Measurements from ENCODE around the gene KRT78.

Gene KRT78

DNA sequence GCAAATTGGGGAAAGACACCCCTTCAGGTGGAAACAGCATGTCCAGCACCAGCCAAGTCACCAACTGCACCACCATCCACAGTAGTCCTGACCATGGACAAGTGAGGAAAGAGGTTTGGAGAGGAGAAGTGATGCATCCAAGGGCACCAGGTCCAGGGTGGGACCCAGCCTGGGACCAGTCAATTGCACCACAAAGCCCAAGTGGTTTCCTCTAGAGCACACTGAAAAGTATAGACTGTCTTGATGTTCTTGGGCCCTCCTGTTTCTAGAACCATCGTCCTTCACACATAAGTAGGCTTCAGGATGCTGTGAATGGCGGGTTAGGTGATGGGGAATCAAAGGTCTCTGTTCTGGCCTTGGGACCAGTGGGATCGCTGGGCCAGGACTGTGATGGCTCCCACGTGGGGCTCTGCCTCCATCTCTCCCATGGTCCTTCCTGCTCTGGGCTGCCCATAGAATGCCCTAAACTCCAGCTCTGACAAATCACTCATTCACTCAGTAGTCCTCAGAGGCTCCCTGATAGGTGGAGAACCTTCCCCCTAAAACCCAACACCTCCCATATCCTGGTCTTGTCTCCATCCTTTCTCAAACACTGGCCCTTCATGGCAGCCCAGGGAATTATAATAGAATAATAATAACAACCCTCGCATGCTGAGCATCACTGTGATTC is 23.9 kb downstream of the KRT78 start:
- no peak for DNase-seq (ENCODE audit: low read depth, low spot score)

DNA sequence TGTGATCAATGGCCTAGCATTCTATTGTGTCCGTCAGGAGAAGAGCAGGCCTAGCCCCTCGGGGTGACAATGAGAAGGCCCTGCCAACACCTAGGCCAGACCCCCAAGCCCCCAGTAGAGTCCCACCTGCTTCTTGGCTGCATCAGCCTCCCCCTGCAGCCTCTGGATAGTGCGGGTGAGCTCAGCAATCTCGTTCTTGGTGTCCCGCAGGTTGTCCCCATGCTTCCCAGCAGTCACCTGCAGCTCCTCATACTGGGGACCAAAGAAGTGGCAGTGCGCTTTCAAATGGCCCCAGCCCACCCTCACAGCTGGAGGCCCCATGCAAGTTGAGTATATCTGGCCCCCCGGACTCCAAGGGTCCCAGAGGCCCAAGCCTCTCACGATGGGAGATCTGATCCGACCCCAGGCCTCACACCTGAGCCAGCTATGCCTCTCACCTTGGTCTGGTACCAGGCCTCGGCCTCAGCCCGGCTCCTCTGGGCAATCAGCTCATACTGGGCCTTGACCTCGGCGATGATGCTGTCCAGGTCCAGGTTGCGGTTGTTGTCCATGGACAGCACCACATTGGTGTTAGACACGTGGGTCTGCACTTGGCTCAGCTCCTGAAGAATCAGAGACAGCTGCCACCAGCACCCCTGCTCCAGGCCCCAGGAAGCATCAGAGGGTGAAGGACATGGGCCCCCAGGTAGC is 24.9 kb downstream of the KRT78 start:
- DNase-seq (ENCODE audit: low read depth, low spot score) = no peak

DNA sequence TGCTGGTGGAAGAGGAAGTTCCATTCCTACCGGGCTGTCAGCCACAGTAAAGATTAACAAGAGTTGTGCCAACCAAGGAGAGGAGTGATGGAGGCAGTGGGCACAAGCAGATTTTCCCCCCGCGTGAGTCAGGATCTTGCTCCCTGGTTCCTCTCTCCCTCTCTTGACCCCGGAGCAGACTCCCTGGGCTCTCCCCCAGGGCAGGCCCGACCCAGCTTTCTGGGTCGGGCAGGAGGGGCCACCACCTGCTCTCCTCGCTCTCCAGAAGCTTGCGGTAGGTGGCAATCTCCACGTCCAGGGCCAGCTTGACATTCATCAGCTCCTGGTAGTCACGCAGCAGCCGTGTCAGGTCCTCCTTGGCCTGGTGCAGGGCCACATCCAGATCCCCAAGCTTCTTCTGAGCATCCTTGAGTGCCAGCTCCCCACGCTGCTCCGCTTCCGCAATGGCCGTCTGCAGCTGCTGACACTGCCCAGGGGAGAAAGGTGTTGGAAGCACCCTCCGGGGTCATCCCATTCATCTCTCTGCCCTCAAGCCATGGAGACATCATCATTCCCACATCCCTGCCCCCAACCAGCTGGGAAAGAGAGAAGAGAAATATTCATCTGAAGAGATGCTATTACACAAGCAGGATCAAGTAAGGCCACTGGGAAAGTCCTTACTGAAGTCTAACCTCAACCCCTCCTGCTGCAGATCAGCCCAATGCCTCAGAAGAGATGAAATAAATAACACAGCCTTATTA is 25.9 kb downstream of the KRT78 start:
- DNase-seq (ENCODE audit: low read depth, low spot score) = no peak

DNA sequence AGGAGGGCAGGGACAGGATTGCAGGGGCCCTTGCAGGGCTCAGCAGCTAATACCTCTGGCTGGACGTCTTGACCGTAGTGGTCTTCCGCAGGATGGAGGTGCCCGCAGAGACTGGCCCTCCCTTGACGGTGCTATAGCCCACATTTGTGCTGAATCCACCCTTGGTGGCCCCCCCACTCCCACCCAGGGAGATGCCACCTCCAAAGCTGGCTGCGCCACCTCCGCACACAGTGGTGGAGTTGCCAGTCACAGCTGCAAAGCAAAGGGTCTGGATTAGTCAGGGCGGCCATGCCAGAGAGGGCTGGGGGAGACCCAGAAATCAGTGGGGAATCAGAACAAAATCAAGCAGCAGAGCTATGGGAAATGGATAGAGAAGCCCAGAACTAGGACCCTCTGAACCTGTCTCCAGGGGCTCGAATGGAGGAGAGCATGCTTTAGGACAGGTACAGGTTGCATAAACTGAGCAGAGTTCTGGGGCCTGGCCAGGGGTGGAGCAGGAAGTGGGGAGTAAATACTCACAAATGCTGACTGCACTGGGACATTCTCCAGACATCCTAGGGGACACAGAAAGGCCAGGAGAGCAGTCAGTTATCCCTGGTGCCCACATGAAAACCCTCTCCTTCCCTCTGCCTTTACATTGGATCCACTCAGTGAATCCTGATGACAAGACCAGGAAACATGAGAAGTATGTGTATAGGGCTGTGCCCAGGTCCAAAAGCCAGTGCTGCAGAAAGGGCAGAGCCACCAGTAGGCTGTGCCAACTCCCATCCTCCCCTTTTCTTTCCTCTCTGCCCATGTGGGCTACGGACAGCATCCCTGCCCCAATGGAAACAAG is 26.8 kb downstream of the KRT78 start:
- DNase-seq (ENCODE audit: low read depth, low spot score) = no peak

DNA sequence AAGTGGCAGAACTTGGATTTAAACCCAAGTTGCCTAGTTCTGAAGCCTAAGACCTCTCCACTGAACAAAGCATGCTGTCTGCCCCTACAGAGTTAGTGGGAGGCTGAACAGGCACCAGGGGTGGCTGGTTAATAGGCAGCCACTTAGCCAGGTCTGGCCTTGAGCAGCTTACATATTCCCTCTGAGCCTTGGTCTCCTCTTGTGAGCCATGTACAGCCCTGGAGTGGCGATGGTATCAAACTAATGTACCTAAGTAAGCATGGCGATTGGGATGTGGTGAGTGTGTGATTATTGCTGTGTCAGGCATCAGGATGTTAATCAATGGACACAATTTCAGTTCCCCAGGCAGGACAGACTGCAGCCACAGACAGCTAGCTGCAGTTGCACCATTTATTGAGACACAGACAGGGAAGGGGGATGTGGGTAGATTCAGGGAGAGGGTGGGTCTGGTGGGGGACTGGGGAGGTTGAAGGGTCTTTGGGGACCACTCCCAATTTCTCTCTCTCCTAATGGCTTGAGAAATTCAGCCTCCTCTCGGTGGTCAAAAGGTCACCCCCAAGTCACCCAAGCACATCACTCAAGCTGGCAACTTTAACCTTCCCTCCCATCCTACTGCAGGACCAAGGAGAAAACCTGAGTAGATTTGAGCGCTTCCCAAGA is 27.6 kb downstream of the KRT78 start:
- no peak for DNase-seq (ENCODE audit: low read depth, low spot score)

DNA sequence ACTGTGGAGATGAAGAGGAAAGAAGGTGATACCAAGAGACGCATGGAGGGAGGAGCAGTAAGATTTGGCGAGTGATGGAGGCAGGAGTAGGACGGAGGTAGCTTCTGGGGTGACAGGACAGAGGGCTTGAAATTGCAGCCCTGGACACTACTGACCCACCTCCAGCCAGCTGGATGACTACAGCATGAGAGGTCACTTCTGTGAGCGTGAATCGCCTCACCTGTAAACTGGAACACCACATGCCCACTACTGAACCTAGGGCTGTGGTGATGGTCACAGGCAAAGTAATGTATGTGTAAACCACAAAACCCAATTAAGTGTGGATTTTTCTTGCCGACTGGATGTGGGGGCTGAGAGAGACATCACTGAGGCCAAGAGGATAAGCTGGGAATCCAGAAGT is 28.3 kb downstream of the KRT78 start:
- no peak for DNase-seq (ENCODE audit: low read depth, low spot score)

DNA sequence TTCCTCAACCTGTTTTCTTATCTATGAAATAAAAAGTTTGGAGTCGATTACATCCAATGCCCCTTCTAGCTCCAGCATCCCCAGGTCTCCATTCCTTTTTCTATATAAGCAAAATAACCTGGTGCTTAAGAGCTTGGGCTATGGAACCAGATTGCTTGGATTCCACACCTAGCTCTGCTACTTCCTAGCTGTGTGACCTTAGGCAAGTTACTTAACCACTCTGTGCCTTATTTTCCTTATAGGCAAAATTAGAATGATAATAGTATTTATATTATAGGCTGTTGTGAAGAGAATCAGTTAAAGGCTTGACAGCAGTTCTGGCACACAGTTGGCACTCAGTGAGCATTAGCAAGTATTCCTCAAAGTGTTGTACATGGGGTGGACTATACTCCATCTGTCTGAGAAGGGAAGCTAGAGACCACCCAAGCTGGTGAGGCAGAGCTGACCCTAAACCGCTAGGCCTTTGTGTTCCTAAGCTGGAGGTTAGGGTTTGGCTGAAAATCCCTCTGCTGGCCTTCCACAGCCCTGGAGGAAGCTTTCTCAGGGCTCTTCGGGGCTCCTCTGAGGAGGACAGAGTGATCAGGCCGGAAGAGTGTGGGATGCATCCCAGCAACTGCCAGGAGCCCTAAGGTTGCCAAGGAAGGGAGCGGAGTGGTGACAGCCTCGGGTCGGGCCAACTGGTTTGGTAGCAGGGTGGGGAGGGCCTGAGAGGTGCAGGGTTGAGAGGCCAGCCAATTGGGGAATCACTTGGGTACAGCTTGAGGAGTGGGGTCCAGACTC is 28.9 kb downstream of the KRT78 start:
- no peak for DNase-seq (ENCODE audit: low read depth, low spot score)

DNA sequence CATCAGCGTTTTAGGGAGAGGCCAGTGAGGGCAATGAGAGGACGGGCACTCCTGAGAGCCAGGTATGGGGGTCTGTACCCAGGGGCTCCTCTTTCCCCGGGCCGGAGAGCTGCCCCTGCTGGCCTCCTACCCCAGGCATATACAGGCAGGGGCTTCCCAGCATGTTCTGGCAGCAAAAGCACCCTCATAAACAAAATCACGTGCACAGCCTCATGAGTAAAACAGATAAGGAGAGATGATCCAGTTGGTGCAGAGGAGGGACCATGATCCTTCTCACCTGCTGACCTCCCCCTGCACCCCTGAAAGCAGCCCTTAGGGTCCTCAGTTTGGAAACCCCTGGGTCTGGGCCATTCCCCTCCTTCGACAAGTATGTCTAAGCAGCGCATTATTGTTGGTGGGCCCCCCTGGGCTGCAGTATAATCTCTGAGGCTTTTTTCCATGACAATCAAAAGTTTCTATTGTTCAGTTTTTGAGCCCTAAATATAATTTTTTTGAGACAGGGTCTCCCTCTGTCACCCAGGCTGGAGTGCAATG is 29.8 kb downstream of the KRT78 start:
- DNase-seq (ENCODE audit: low read depth, low spot score) = no peak

DNA sequence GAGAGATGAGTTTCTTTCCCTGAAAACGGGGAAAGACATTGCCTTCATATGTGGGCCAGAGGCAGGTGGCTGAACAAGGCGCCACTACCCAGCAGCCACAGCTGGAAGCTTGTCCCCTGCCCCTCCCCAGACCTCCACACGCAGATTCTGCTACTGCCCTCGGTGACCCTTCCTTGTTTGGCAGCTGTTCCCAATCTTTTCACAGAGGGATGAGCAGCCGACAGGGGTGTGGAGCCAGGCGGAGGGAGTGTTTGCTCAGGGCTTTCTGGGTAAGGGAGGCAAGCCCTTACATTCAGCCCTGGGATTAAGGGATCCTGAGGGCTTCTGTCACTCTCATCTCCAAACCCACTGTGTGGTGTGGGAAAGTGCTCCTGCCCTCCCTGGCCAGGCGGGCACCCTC is 30.4 kb downstream of the KRT78 start:
- no peak for DNase-seq (ENCODE audit: low read depth, low spot score)

DNA sequence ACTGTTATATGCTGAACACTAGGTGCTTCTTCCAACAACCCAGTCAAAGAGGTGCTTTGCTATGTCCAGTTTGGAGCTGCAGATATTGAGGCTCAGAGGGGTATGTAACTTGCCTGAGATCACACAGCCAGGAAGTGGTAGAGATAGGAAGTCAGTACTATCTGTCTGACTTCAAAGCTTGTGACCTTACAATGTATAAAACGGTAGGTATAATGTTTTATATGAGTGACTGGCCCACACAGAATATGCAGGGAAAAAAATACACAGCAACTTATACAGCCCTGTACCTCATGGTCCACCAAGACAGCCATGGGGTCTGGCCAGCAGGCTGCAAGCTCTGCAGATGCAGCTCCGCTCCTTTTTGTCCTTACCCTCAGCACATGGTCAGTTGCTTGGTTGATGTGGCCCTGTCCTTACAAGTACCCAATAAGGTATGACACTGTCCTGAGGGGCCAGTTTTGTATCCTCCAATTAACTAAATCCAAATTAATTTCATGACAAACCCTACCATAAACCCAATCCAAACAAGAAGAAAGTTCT is 31.0 kb downstream of the KRT78 start:
- no peak for DNase-seq (ENCODE audit: low read depth, low spot score)

DNA sequence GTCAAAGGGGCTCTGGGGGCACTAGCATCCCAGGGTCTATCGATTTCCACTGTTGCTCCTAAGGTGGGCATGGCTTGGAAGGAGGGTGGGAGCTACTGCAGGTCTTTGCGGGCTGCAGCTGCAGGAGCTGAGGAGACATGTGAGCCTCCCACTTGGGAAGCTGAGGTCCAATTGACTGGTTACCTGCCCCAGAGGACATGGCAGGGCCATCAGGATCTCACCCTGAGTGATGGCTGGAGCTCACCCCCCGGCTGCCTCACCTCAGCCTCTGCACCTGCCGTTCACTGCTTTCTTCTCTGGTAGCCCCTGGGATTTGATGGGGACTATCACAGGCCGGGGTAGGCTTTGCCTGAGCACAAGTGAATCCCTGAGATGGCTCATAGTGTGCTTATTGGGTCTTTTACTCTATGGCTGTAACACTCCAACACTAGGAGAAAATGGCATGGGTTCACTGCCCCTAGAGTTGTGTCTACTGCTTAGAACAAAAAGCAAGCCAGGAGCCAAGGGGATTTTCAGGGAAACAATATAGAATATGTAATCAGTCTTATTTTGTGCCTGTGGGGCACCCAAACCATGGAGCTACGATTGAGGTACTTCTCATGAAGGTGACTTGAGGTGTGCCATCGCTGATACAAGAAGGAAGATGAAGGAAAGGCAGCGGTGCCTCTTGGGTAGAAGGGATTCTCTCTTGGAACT is 31.6 kb downstream of the KRT78 start:
- DNase-seq (ENCODE audit: low read depth, low spot score) = no peak

DNA sequence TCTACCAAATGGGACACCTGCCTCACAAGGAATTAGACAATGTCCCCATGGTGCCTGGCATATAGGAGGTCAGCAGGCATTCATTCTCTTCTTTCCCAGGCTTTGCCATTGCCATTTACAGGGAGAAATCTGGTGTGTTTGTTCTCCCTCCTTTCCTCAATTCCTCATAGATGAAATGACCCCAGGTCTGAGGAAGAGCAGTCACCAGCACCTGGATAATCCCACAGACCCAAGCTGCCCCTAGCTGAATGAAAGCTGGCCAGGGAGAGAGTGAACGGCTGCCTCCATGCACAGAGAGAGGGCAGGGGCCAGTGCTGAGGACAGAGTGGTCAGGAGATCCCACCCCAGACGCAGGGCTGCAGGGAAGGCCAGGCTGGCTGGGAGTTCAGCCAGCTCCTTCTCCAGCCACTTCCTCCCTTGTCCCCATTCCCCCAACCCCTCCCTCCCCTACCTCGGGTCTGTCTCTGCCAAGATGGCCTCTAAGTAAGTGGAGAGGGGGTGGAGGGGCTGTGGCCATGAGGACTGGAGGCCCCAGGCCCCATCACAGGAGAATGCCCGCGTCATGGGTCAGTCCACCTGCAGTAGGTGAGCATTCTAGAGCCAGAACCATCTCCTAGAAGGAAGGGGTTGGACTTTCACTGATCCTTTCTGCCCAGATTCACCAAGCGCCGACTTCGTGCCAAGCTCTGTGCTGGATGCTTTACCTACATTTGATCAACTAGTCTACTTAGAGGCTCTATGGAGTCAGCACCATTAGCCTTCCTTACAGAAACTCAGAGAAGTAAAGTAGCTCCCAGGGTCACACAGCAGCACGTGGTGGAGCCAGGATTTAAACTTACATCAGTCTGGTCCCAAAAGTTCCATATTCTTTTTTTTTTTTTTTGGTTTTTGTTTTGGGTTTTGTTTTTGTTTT is 32.9 kb downstream of the KRT78 start:
- DNase-seq (ENCODE audit: low read depth, low spot score) = no peak

DNA sequence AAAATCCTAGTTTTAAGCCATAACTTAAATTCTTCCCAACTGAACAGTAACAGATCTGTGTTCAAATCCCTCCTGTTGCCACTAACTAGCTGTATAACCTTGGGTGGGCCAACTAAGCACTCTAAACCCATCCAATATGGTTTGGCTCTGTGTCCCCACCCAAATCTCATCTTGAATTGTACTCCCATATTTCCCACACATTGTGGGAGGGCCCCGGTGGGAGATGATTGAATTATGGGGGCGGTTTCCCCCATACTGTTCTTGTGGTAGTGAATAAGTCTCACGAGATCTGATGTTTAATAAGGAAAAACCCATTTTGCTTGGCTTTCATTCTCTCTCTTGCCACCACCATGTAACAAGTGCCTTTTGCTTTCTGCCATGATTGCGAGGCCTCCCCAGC is 33.6 kb downstream of the KRT78 start:
- no peak for DNase-seq (ENCODE audit: low read depth, low spot score)

DNA sequence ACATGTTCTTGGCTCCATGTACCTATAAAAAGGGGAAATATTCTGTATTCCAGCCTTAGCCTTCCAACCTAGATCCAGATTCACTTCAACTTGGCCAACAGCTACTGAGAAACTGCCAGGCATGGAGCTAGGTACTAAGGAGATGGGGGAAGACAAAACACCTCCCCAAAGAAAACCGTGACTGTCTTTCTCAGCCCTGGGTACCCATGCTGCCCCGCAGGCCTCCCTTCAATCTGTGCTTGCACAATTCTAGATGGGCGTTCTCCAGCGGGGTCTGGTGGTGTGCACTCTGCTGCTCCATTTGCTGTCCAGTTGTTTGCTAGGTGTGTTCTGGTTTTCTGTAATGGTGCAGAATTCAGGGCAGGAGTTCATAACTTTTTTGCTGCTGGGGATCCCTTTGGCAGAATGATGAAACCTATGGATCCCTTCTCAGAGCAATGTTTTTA is 34.1 kb downstream of the KRT78 start:
- DNase-seq (ENCODE audit: low read depth, low spot score) = no peak

DNA sequence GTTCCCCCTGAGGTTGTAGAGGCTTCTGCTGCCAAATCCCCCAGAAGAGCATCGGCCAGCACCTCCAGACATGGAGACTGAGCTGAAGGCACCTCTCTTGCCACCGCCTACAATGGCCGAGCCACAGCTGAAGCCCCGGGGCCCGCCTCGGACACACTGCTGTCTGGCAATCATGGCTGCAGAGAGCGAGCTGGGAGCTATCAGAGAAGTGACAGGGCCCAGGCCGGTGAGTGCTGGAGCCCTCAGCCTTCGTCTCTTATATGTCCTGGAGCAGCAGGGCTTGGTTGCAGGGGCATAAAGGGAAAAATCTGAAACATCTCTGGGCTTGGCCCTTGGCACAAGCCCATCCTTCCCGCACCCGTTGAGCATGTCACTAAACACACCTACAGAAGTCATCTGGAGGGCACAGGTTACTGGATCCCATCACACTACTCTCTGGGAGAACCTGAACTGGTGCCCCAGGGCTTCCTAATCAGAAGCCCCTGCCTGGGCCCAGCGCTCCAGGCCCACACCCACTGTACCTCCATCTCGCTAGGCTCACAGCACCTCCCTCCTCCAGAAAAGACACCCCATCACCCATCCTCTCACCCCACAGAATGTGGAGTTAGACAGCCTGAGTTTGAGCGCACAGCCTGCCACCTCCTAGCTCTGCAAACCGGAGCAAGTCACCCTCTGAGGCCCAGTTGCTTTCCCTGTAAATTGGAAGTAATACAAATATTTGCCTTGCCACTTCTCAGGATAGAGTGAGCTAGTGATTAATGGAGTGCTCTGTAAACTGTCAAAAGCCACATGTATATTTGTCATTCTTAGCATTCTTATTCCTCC is 34.7 kb downstream of the KRT78 start, which contains the start of gene KRT4:
Gene KRT4, minus strand, starts transcription at position 232 of the 825 bp plus-strand sequence. Its CDS starts 58 bp downstream, at position 174.
- DNase-seq (ENCODE audit: low read depth, low spot score) = no peak

DNA sequence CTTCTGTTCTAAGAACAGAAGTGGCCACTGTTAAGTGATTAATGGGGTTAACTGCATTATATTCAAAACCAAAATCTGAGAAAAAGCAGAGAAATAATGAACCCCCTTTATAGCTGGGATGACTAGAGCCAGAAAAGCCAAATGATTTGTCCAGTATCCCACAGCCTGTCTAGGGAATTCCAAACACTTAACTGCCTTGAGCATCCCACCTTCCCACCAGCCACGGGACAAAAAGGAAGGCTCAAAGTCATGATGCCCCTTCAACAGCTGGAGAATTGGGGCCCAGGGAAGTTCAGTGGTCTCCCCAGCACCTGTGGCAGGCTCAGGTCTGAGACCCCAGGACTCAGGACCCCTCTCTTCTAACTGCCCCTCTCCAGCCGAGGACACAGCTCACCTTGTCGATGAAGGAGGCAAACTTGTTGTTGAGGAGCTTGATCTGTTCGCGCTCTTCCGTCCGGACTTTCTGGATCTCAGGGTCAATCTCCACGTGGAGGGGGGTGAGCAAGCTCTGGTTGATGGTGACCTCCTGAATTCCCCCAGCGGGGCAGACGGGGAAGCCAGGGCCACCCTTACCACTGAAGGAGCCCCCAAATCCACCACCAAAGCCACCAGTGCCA is 35.5 kb downstream of the KRT78 start:
- DNase-seq (ENCODE audit: low read depth, low spot score) = no peak

DNA sequence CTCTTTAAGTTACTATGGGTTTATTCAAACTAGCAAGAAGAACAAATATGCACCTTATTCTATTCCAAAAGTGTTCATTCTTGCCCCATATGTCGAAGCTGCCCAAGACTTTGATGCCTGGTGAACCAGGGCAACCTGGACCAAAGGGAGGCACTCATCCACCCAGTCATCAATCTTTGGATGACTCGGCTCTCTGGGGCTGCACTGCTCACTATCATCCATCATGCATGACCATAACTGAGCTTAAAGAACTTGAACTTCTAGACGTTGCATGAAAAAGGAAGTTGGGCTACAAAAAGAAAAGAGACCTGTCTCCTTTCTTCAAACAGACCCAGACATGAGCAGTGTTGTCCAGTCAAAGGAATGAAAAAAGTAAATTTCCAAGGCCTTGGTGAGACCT is 36.0 kb downstream of the KRT78 start:
- DNase-seq (ENCODE audit: low read depth, low spot score) = no peak
